H9 (cell line): ENCODE measurements around the gene VSTM2L. TPM values are rescaled to one million over a fixed set of nuclear protein-coding genes. Genes with fewer than 3 reads are reported as not detected.

Experiments
- DNase-seq: peaks from one replicate; pipeline ENCODE4 v3.0.0-alpha.2; 2017
- H2AFZ ChIP-seq: one replicate; pipeline ENCODE4 v1.6.1; 2013; ENCODE audit warnings: mild to moderate bottlenecking, low read length, control low read depth, moderate library complexity
- H2AK5ac ChIP-seq: 2 replicates; pipeline ENCODE4 v1.6.1; 2013; ENCODE audit warnings: low read length, control low read depth, mixed read lengths; ENCODE audit not compliant: insufficient read length
- H2BK120ac ChIP-seq: one replicate; pipeline ENCODE4 v1.6.1; 2013; ENCODE audit warnings: low read depth, mild to moderate bottlenecking, low read length, control low read depth, inconsistent platforms; ENCODE audit not compliant: poor library complexity, severe bottlenecking
- H2BK12ac ChIP-seq: 2 replicates; pipeline ENCODE4 v1.6.1; 2013; ENCODE audit warnings: low read length, control low read depth, mixed read lengths, low read depth; ENCODE audit not compliant: insufficient read length
- H2BK15ac ChIP-seq: 2 replicates; pipeline ENCODE4 v1.6.1; 2013; ENCODE audit warnings: low read depth, low read length, control low read depth
- H2BK20ac ChIP-seq: one replicate; pipeline ENCODE4 v1.6.1; 2013; ENCODE audit warnings: low read depth, mild to moderate bottlenecking, low read length, control low read depth, inconsistent platforms; ENCODE audit not compliant: poor library complexity, severe bottlenecking
- H2BK5ac ChIP-seq: 2 replicates; pipeline ENCODE4 v1.6.1; 2013; ENCODE audit warnings: low read length, control low read depth, mixed read lengths; ENCODE audit not compliant: insufficient read length
- H3K14ac ChIP-seq: 2 replicates; pipeline ENCODE4 v1.6.1; 2013; ENCODE audit warnings: low read length, control low read depth; ENCODE audit not compliant: insufficient read depth
- H3K18ac ChIP-seq: 2 replicates; pipeline ENCODE4 v1.6.1; 2013; ENCODE audit warnings: low read depth, mild to moderate bottlenecking, mixed read lengths, low read length, control low read depth; ENCODE audit not compliant: insufficient read length
- H3K23ac ChIP-seq: 2 replicates; pipeline ENCODE4 v1.6.1; 2013; ENCODE audit warnings: low read length, control low read depth, mixed read lengths, low read depth; ENCODE audit not compliant: insufficient read length
- H3K23me2 ChIP-seq: 2 replicates; pipeline ENCODE4 v1.6.1; 2013; ENCODE audit warnings: low read depth, mild to moderate bottlenecking, mixed read lengths, low read length, control low read depth; ENCODE audit not compliant: insufficient read length, poor library complexity, severe bottlenecking
- H3K27ac ChIP-seq: 2 replicates; pipeline ENCODE4 v1.5.1; 2013; ENCODE audit warnings: low read length, control low read depth, mixed read lengths, low read depth; ENCODE audit not compliant: insufficient read length
- H3K27me3 ChIP-seq: 2 replicates; pipeline ENCODE4 v1.6.1; 2013; ENCODE audit warnings: low read length, control low read depth, inconsistent platforms; ENCODE audit not compliant: insufficient read depth
- H3K4ac ChIP-seq: 2 replicates; pipeline ENCODE4 v1.6.1; 2013; ENCODE audit warnings: low read depth, mild to moderate bottlenecking, control low read depth, inconsistent platforms, low read length, moderate library complexity
- H3K4me1 ChIP-seq: 2 replicates; pipeline ENCODE4 v1.6.1; 2013; ENCODE audit warnings: low read length, control low read depth, inconsistent platforms; ENCODE audit not compliant: insufficient read depth
- H3K4me2 ChIP-seq: 2 replicates; pipeline ENCODE4 v1.6.1; 2013; ENCODE audit warnings: low read length, control low read depth, mixed read lengths; ENCODE audit not compliant: insufficient read length, insufficient read depth
- H3K56ac ChIP-seq: 2 replicates; pipeline ENCODE4 v1.6.1; 2013; ENCODE audit warnings: low read depth, mild to moderate bottlenecking, mixed read lengths, low read length, control low read depth; ENCODE audit not compliant: insufficient read length
- H3K79me1 ChIP-seq: 2 replicates; pipeline ENCODE4 v1.6.1; 2013; ENCODE audit warnings: low read depth, mild to moderate bottlenecking, moderate library complexity, low read length, control low read depth, inconsistent platforms; ENCODE audit not compliant: insufficient read depth, poor library complexity, severe bottlenecking
- H3K79me2 ChIP-seq: 2 replicates; pipeline ENCODE4 v1.6.1; 2013; ENCODE audit warnings: low read length, control low read depth, inconsistent platforms; ENCODE audit not compliant: insufficient read depth
- H3K9ac ChIP-seq: 2 replicates; pipeline ENCODE4 v1.6.1; 2013; ENCODE audit warnings: low read length, control low read depth, mixed read lengths; ENCODE audit not compliant: insufficient read length; ENCODE audit errors: extremely low read depth
- H3K9me3 ChIP-seq: one replicate; pipeline ENCODE4 v1.6.1; 2013; ENCODE audit warnings: low read depth, low read length, inconsistent platforms; ENCODE audit not compliant: control insufficient read depth
- H3T11ph ChIP-seq: one replicate; pipeline ENCODE4 v1.6.1; 2013; ENCODE audit warnings: mild to moderate bottlenecking, low read length, control low read depth, inconsistent platforms
- H4K20me1 ChIP-seq: one replicate; pipeline ENCODE4 v1.6.1; 2013; ENCODE audit not compliant: control insufficient read depth, insufficient read length, insufficient read depth
- H4K5ac ChIP-seq: 2 replicates; pipeline ENCODE4 v1.6.1; 2013; ENCODE audit warnings: low read depth, mild to moderate bottlenecking, mixed read lengths, low read length, control low read depth; ENCODE audit not compliant: insufficient read length
- H4K8ac ChIP-seq: replicated peaks from 2 replicates; pipeline ENCODE4 v1.6.1; 2013; ENCODE audit warnings: low read length, control low read depth, mixed read lengths, low read depth; ENCODE audit not compliant: insufficient read length
- H4K91ac ChIP-seq: 2 replicates; pipeline ENCODE4 v1.6.1; 2013; ENCODE audit warnings: low read depth, mild to moderate bottlenecking, moderate library complexity, mixed read lengths, low read length, control low read depth; ENCODE audit not compliant: insufficient read length
- H3K27ac Mint-ChIP-seq, 3 experiments: 2 replicates in 2 of 3; 3 replicates in 1 of 3; pipeline ENCODE4 v1.8.0; 2020 to 2021; ENCODE audit warnings: mixed read lengths in 3 of 3, mild to moderate bottlenecking in 1 of 3, moderate library complexity in 1 of 3
- H3K27me3 Mint-ChIP-seq: 2 replicates; pipeline ENCODE4 v1.8.0; 2021; ENCODE audit warnings: low read depth, mild to moderate bottlenecking, moderate library complexity, mixed read lengths
- H3K36me3 Mint-ChIP-seq, 3 experiments: 2 replicates in 2 of 3; 3 replicates in 1 of 3; pipeline ENCODE4 v1.8.0; 2020 to 2021; ENCODE audit warnings: low read depth in 3 of 3, mixed read lengths in 3 of 3; ENCODE audit not compliant: insufficient read depth in 1 of 3
- H3K4me1 Mint-ChIP-seq, 2 experiments: 2 replicates each; pipeline ENCODE4 v1.8.0; 2020; ENCODE audit warnings: mixed read lengths in 2 of 2
- H3K4me3 Mint-ChIP-seq, 2 experiments: 2 replicates in 1 of 2; 3 replicates in 1 of 2; pipeline ENCODE4 v1.8.0; 2020 to 2021; ENCODE audit warnings: mild to moderate bottlenecking in 2 of 2, mixed read lengths in 2 of 2, moderate library complexity in 1 of 2
- H3K9me3 Mint-ChIP-seq, 2 experiments: 2 replicates in 1 of 2; 3 replicates in 1 of 2; pipeline ENCODE4 v1.8.0; 2020; ENCODE audit warnings: mild to moderate bottlenecking in 2 of 2, mixed read lengths in 2 of 2, moderate library complexity in 1 of 2
- WGBS: extraction: QIAGEN DNeasy Blood & Tissue Kit; methylation state at CpG from one replicate; pipeline ENCODE4 v1.1.7; 2013; ENCODE audit warnings: missing lambda C conversion rate, low lambda C conversion rate, mixed read lengths; ENCODE audit not compliant: insufficient read length; ENCODE audit errors: extremely low coverage; 5-methylcytosine and 5-hydroxymethylcytosine counted together
- total RNA-seq: library from RNA; stranded (reverse); gene quantifications from 2 replicates; pipeline ENCODE4 v1.2.1, GENCODE V29; 2021
- TF ChIP-seq, protein P1 (sequence below): fragments of 200-600 bp; sonication (generic); conservative IDR thresholded peaks from 3 replicates; pipeline ENCODE4 v1.8.0; 2021; ENCODE audit warnings: antibody characterized with exemption, mild to moderate bottlenecking

The VSTM2L gene
- total RNA-seq, 1 experiment from 2014 or later, result 2.1 TPM

DNA sequence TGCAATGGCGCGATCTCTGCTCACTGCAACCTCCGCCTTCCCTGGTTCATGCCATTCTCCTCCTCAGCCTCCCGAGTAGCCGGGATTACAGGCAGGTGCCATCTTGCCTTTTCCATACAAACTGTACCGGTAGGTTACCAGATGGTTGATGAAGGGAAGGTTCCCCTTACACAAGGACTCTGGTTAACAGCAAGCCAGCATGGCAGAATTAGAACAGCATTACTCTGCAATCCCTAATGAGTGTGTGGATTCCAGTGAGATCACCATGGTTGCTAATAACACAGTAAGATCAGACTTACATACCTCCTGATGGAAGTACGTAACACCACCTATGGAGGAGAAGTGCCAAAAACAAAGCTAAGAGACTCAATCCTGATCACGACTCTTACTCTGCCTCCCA lies 78.6 kb downstream of the VSTM2L start:
- H3K4me3 Mint-ChIP-seq, result no peak overlapping the region; a peak in 1 of 5 replicates

More for the DNA sequence above, 78.6 kb downstream of the VSTM2L start:
- H3K18ac ChIP-seq, result no peak overlapping the region
- Mint-ChIP-seq H3K4me1 (peaks cover 12 to 27% of the 10 kb centered on the region in 2 experiments), H3K9me3 (no peaks in the 10 kb centered on the region), H3K27me3 (peaks cover 5% of the 10 kb centered on the region), H3K36me3 (peaks cover 11 to 21% (median 15%) of the 10 kb centered on the region in 3 experiments; a peak in 6 of 7 replicates), H3K27ac (peak overlapping the region in 1 of 3 experiments; percentile 53; a peak in 2 of 7 replicates)
- H2AK5ac ChIP-seq, result no peak overlapping the region
- no peak overlapping the region for H3K56ac ChIP-seq
- H3K4me1 ChIP-seq, result 0 out of 2 replicates have a peak, but pooled peaks cover 2% of the 10 kb centered on the region
- H3K4ac ChIP-seq, result no peak overlapping the region
- no peak overlapping the region for H3K14ac ChIP-seq
- no peak overlapping the region for H2BK15ac ChIP-seq
- no peaks in the 10 kb centered on the region for H3K79me1 ChIP-seq
- no peak overlapping the region for H2BK120ac ChIP-seq
- H2BK5ac ChIP-seq, result no peak overlapping the region
- H3T11ph ChIP-seq, result no peak overlapping the region
- H3K9ac ChIP-seq, result no peak overlapping the region
- H4K5ac ChIP-seq, result no peak overlapping the region
- no peak overlapping the region for H3K4me2 ChIP-seq
- no peak for DNase-seq
- no peak overlapping the region for H2BK12ac ChIP-seq
- H3K27me3 ChIP-seq, result no peaks in the 10 kb centered on the region
- H4K8ac ChIP-seq, result no peak overlapping the region
- TF ChIP-seq, protein P1, sequence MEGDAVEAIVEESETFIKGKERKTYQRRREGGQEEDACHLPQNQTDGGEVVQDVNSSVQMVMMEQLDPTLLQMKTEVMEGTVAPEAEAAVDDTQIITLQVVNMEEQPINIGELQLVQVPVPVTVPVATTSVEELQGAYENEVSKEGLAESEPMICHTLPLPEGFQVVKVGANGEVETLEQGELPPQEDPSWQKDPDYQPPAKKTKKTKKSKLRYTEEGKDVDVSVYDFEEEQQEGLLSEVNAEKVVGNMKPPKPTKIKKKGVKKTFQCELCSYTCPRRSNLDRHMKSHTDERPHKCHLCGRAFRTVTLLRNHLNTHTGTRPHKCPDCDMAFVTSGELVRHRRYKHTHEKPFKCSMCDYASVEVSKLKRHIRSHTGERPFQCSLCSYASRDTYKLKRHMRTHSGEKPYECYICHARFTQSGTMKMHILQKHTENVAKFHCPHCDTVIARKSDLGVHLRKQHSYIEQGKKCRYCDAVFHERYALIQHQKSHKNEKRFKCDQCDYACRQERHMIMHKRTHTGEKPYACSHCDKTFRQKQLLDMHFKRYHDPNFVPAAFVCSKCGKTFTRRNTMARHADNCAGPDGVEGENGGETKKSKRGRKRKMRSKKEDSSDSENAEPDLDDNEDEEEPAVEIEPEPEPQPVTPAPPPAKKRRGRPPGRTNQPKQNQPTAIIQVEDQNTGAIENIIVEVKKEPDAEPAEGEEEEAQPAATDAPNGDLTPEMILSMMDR, result no peak
- no peak overlapping the region for H4K91ac ChIP-seq
- WGBS, result no CpG with 5 or more reads among the region's 8 CpGs
- peaks cover 3% of the 10 kb centered on the region for H3K23me2 ChIP-seq
- H2BK20ac ChIP-seq, result no peak overlapping the region
- no peaks in the 10 kb centered on the region for H3K9me3 ChIP-seq
- H2AFZ ChIP-seq, result no peak overlapping the region
- H3K27ac ChIP-seq, result no peak overlapping the region
- no peaks in the 10 kb centered on the region for H3K79me2 ChIP-seq
- H4K20me1 ChIP-seq, result no peaks in the 10 kb centered on the region
- H3K23ac ChIP-seq, result no peak overlapping the region
